ENCODE measurements around the gene SPATS1. TPM values are rescaled to one million over a fixed set of nuclear protein-coding genes. Genes with fewer than 3 reads are reported as not detected.
"Not testable (repeated sequence)": the region's sequence is repeated elsewhere in the genome, so short reads cannot be mapped to it uniquely, and the experiment has no call there.

Gene SPATS1
- total RNA-seq, 2 experiments from 2014 or later: not detected

- no peak for ATAC-seq
These were observed 398 bp upstream of the SPATS1 start for GRCh38 chr6:44342052-44342451.

GRCh38 chr6:44346818-44347217 lies 4.4 kb downstream of the SPATS1 start:
- POLR2A ChIA-PET; H3K4me3 Mint-ChIP-seq; H3K27ac Mint-ChIP-seq; H3K9me3 Mint-ChIP-seq (ENCODE audit: low read depth); DNase-seq; H3K4me1 Mint-ChIP-seq; intact Hi-C loops (cut with DNase I, micrococcal nuclease); ATAC-seq; H3K36me3 Mint-ChIP-seq (ENCODE audit: low read depth): not testable (repeated sequence)
- peaks cover 29% of the 10 kb centered on the region for H3K27me3 Mint-ChIP-seq
- CTCF ChIA-PET: interaction anchor here (1.1 to 1.5 kb wide), 2 partner anchors 11 to 34 kb away, joined by 3 read pairs; partner anchors contain the start of gene AARS2

More at GRCh38 chr6:44342052-44342451, 398 bp upstream of the SPATS1 start:
- H3K27me3 Mint-ChIP-seq: peaks cover 32% of the 10 kb centered on the region
- no peak for DNase-seq
- H3K27ac Mint-ChIP-seq: no peak overlapping the region
- H3K9me3 Mint-ChIP-seq (ENCODE audit: low read depth): no peaks in the 10 kb centered on the region
- intact Hi-C loops (cut with DNase I, micrococcal nuclease): no loop called here
- ChIA-PET POLR2A (no interaction called here), CTCF (interaction anchor here (0.7 to 1.6 kb wide), 4 partner anchors 10 to 75 kb away, joined by 3 to 4 read pairs (median 4); no protein-coding TSS in a partner anchor)
- H3K36me3 Mint-ChIP-seq (ENCODE audit: low read depth): no peaks in the 10 kb centered on the region
- peaks cover 5% of the 10 kb centered on the region for H3K4me1 Mint-ChIP-seq
- no peak overlapping the region for H3K4me3 Mint-ChIP-seq

- Mint-ChIP-seq H3K27me3 (peaks cover 4% of the 10 kb centered on the region), H3K27ac (no peak overlapping the region), H3K4me1 (no peaks in the 10 kb centered on the region), H3K9me3 (ENCODE audit: low read depth) (no peaks in the 10 kb centered on the region), H3K36me3 (ENCODE audit: low read depth) (no peaks in the 10 kb centered on the region), H3K4me3 (no peak overlapping the region)
- POLR2A ChIA-PET: no interaction called here
- DNase-seq (no peak), ATAC-seq (no peak)
- intact Hi-C loops (cut with DNase I, micrococcal nuclease): no loop called here
- CTCF ChIA-PET: interaction anchor here (0.6 kb wide), 1 partner anchor 457 kb away, joined by 3 read pairs; no protein-coding TSS in a partner anchor
These were observed 7.6 kb downstream of the SPATS1 start for GRCh38 chr6:44349904-44350649.

- H3K36me3 Mint-ChIP-seq (ENCODE audit: low read depth); H3K9me3 Mint-ChIP-seq (ENCODE audit: low read depth); H3K4me1 Mint-ChIP-seq; CTCF ChIA-PET; ATAC-seq; H3K27ac Mint-ChIP-seq; POLR2A ChIA-PET; DNase-seq; intact Hi-C loops (cut with DNase I, micrococcal nuclease); H3K27me3 Mint-ChIP-seq; H3K4me3 Mint-ChIP-seq: not testable (repeated sequence)
These were observed 8.2 kb downstream of the SPATS1 start for GRCh38 chr6:44350650-44350994.

GRCh38 chr6:44352259-44352658 lies 9.8 kb downstream of the SPATS1 start:
- Mint-ChIP-seq H3K27ac (no peak overlapping the region), H3K9me3 (ENCODE audit: low read depth) (no peaks in the 10 kb centered on the region), H3K4me3 (no peak overlapping the region), H3K36me3 (ENCODE audit: low read depth) (no peaks in the 10 kb centered on the region), H3K4me1 (no peaks in the 10 kb centered on the region), H3K27me3 (peaks cover 6% of the 10 kb centered on the region)
- intact Hi-C loops (cut with DNase I, micrococcal nuclease): no loop called here
- ChIA-PET CTCF (interaction anchor here (1.6 kb wide), 1 partner anchor 13 kb away, joined by 4 read pairs; no protein-coding TSS in a partner anchor), POLR2A (no interaction called here)
- DNase-seq (no peak), ATAC-seq (no peak)

GRCh38 chr6:44353336-44353735 lies 10.9 kb downstream of the SPATS1 start:
- DNase-seq (no peak), ATAC-seq (no peak)
- Mint-ChIP-seq H3K27ac (no peak overlapping the region), H3K36me3 (ENCODE audit: low read depth) (no peaks in the 10 kb centered on the region), H3K4me3 (no peak overlapping the region), H3K9me3 (ENCODE audit: low read depth) (no peaks in the 10 kb centered on the region), H3K27me3 (peaks cover 6% of the 10 kb centered on the region), H3K4me1 (no peaks in the 10 kb centered on the region)
- ChIA-PET CTCF (no interaction called here), POLR2A (no interaction called here)
- intact Hi-C loops (cut with DNase I, micrococcal nuclease): no loop called here

GRCh38 chr6:44355640-44356039 lies 13.2 kb downstream of the SPATS1 start:
- H3K27me3 Mint-ChIP-seq: peaks cover 8% of the 10 kb centered on the region

GRCh38 chr6:44356487-44356886 lies 14.0 kb downstream of the SPATS1 start:
- Mint-ChIP-seq H3K27ac (no peak overlapping the region), H3K9me3 (ENCODE audit: low read depth) (no peaks in the 10 kb centered on the region), H3K27me3 (peaks cover 8% of the 10 kb centered on the region), H3K4me1 (no peaks in the 10 kb centered on the region), H3K36me3 (ENCODE audit: low read depth) (no peaks in the 10 kb centered on the region), H3K4me3 (no peak overlapping the region)
- intact Hi-C loops (cut with DNase I, micrococcal nuclease): no loop called here
- POLR2A ChIA-PET: interaction anchor here (0.7 kb wide), 1 partner anchor 15 kb away, joined by 4 read pairs; no protein-coding TSS in a partner anchor
- CTCF ChIA-PET: no interaction called here
- DNase-seq (no peak), ATAC-seq (no peak)

More at GRCh38 chr6:44355640-44356039, 13.2 kb downstream of the SPATS1 start:
- DNase-seq: no peak
- H3K9me3 Mint-ChIP-seq (ENCODE audit: low read depth): no peaks in the 10 kb centered on the region
- ChIA-PET CTCF (no interaction called here), POLR2A (no interaction called here)
- no peak overlapping the region for H3K4me3 Mint-ChIP-seq
- intact Hi-C loops (cut with DNase I, micrococcal nuclease): no loop called here
- H3K36me3 Mint-ChIP-seq (ENCODE audit: low read depth): no peaks in the 10 kb centered on the region
- H3K4me1 Mint-ChIP-seq: no peaks in the 10 kb centered on the region
- ATAC-seq: no peak
- no peak overlapping the region for H3K27ac Mint-ChIP-seq

GRCh38 chr6:44359973-44360372 lies 17.5 kb downstream of the SPATS1 start:
- H3K27me3 Mint-ChIP-seq: peaks cover 11% of the 10 kb centered on the region
- no peak for DNase-seq
- no peaks in the 10 kb centered on the region for H3K4me1 Mint-ChIP-seq
- no peak overlapping the region for H3K4me3 Mint-ChIP-seq
- no peaks in the 10 kb centered on the region for H3K9me3 Mint-ChIP-seq (ENCODE audit: low read depth)
- ChIA-PET CTCF (no interaction called here), POLR2A (no interaction called here)
- intact Hi-C loops (cut with DNase I, micrococcal nuclease): no loop called here
- no peak overlapping the region for H3K27ac Mint-ChIP-seq
- H3K36me3 Mint-ChIP-seq (ENCODE audit: low read depth): no peaks in the 10 kb centered on the region
- ATAC-seq: no peak

- Mint-ChIP-seq H3K36me3 (ENCODE audit: low read depth) (no peaks in the 10 kb centered on the region), H3K4me3 (no peak overlapping the region), H3K27me3 (peaks cover 7% of the 10 kb centered on the region), H3K4me1 (no peaks in the 10 kb centered on the region), H3K9me3 (ENCODE audit: low read depth) (no peaks in the 10 kb centered on the region), H3K27ac (no peak overlapping the region)
- ChIA-PET CTCF (no interaction called here), POLR2A (interaction anchor here (0.7 kb wide), 1 partner anchor 35 kb away, joined by 4 read pairs; no protein-coding TSS in a partner anchor)
- DNase-seq (no peak), ATAC-seq (no peak)
- intact Hi-C loops (cut with DNase I, micrococcal nuclease): no loop called here
These were observed 19.5 kb downstream of the SPATS1 start for GRCh38 chr6:44361947-44362346.

- intact Hi-C loops (cut with DNase I, micrococcal nuclease): no loop called here
- H3K27ac Mint-ChIP-seq: no peak overlapping the region
- no peaks in the 10 kb centered on the region for H3K4me1 Mint-ChIP-seq
- ChIA-PET CTCF (no interaction called here), POLR2A (no interaction called here)
- H3K4me3 Mint-ChIP-seq: no peak overlapping the region
- DNase-seq: no peak
- H3K27me3 Mint-ChIP-seq: peaks cover 11% of the 10 kb centered on the region
- ATAC-seq: no peak
- H3K9me3 Mint-ChIP-seq (ENCODE audit: low read depth): no peaks in the 10 kb centered on the region
- no peaks in the 10 kb centered on the region for H3K36me3 Mint-ChIP-seq (ENCODE audit: low read depth)
These were observed 21.0 kb downstream of the SPATS1 start for GRCh38 chr6:44363377-44363926.

GRCh38 chr6:44366781-44367180 lies 24.3 kb downstream of the SPATS1 start:
- POLR2A ChIA-PET: no interaction called here
- no peaks in the 10 kb centered on the region for H3K9me3 Mint-ChIP-seq (ENCODE audit: low read depth)
- H3K4me3 Mint-ChIP-seq: no peak overlapping the region
- DNase-seq (no peak), ATAC-seq (no peak)
- no peaks in the 10 kb centered on the region for H3K36me3 Mint-ChIP-seq (ENCODE audit: low read depth)
- peaks cover 14% of the 10 kb centered on the region for H3K27me3 Mint-ChIP-seq
- H3K27ac Mint-ChIP-seq: no peak overlapping the region
- CTCF ChIA-PET: no interaction called here
- intact Hi-C loops (cut with DNase I, micrococcal nuclease): no loop called here
- no peaks in the 10 kb centered on the region for H3K4me1 Mint-ChIP-seq

Data from activated CD4-positive, alpha-beta T cell treated with anti-CD3 and anti-CD28 coated beads for 36 hours (primary cell).